Measurements from ENCODE around the gene COPG1. TPM values are rescaled to one million over a fixed set of nuclear protein-coding genes. Genes with fewer than 3 reads are reported as not detected.

Gene COPG1
- total and polyA plus RNA-seq, 2 donors (not counting 1 experiment from before 2014, with no cell fraction given) = 48.9 to 85.9 TPM

GRCh38 chr3:129323651-129324294, 74.4 kb downstream of the COPG1 start:
- Mint-ChIP-seq H3K4me1 (peaks cover 3% of the 10 kb centered on the region), H3K9me3 (ENCODE audit: insufficient read depth) (no peaks in the 10 kb centered on the region), H3K27me3 (peaks cover 5% of the 10 kb centered on the region), H3K27ac (no peak overlapping the region), H3K4me3 (no peak overlapping the region)
- ChIA-PET POLR2A (interaction anchor here (0.6 to 1.4 kb wide), 3 partner anchors 8 to 182 kb away, joined by 3 to 5 read pairs (median 3); partner anchors contain the start of gene COPG1), CTCF (interaction anchor here (0.6 to 5.5 kb wide), 14 partner anchors 9 to 445 kb away, joined by 3 to 41 read pairs (median 4); no protein-coding TSS in a partner anchor)
- Histone ChIP-seq H3K27ac (ENCODE audit: low read length in 2 of 2) (no peak overlapping the region), H3K79me2 (ENCODE audit: control insufficient read depth, insufficient read depth, low read length) (no peaks in the 10 kb centered on the region), H3K9ac (ENCODE audit: low read length) (no peak overlapping the region), H3K36me3 (replicated peaks in 1 of 2; ENCODE audit: control extremely low read depth in 1 of 2, control insufficient read depth in 1 of 2, extremely low read depth in 1 of 2, insufficient read depth in 2 of 2, low read length in 1 of 2) (no peaks in the 10 kb centered on the region), H3K27me3 (replicated peaks in 1 of 4; ENCODE audit: control extremely low read depth in 1 of 4, control insufficient read depth in 3 of 4, insufficient read depth in 4 of 4, low read length in 3 of 4) (peaks cover 0 to 12% (median 6%) of the 10 kb centered on the region in 4 experiments), H3K4me2 (replicated peaks; ENCODE audit: low read depth, low read length, poor library complexity, severe bottlenecking) (no peak overlapping the region), H3K9me3 (ENCODE audit: control extremely low read depth in 1 of 3, control insufficient read depth in 2 of 3, insufficient read depth in 1 of 3, low read length in 2 of 3) (no peaks in the 10 kb centered on the region), H2AFZ (ENCODE audit: insufficient read depth, low read depth, low read length, poor library complexity, severe bottlenecking) (no peak overlapping the region), H3K4me1 (ENCODE audit: control insufficient read depth in 2 of 2, insufficient read depth in 2 of 2, low read length in 2 of 2) (peaks cover 2 to 5% of the 10 kb centered on the region in 2 donors), H3K4me3 (ENCODE audit: control extremely low read depth in 1 of 5, extremely low read depth in 1 of 5, insufficient read depth in 1 of 5, low read depth in 2 of 5, low read length in 4 of 5) (no peak overlapping the region), H4K20me1 (ENCODE audit: control insufficient read depth, insufficient read depth, low read length, poor library complexity, severe bottlenecking) (no peaks in the 10 kb centered on the region)
- TF ChIP-seq CTCF (IDR thresholded peaks at IDR 0.05) = peak; percentile 50
- TF ChIP-seq EZH2 (IDR thresholded peaks at IDR 0.05; ENCODE audit: borderline replicate concordance, insufficient read depth, low read depth, low read length, poor library complexity, severe bottlenecking) = no peak
- peak; percentile 82 for ATAC-seq (ENCODE audit: low read depth)
- 72% methylated on average over 12 of the region's 12 CpGs for WGBS (ENCODE audit: insufficient coverage)
- peak; percentile 69 for DNase-seq
- intact Hi-C loops (cut with micrococcal nuclease) = loop anchor here (1.0 kb wide), 1 partner anchor 353 kb away; no protein-coding TSS in a partner anchor

- Histone ChIP-seq H3K79me2 (ENCODE audit: control insufficient read depth, insufficient read depth, low read length) (no peaks in the 10 kb centered on the region), H3K4me1 (ENCODE audit: control insufficient read depth in 2 of 2, insufficient read depth in 2 of 2, low read length in 2 of 2) (peaks cover 0 to 5% of the 10 kb centered on the region in 2 donors), H3K27ac (ENCODE audit: low read length in 2 of 2) (no peak overlapping the region), H3K9me3 (ENCODE audit: control extremely low read depth in 1 of 3, control insufficient read depth in 2 of 3, insufficient read depth in 1 of 3, low read length in 2 of 3) (peaks cover 0 to 2% (median 0%) of the 10 kb centered on the region in 3 donors), H3K9ac (ENCODE audit: low read length) (no peak overlapping the region), H3K4me2 (replicated peaks; ENCODE audit: low read depth, low read length, poor library complexity, severe bottlenecking) (no peak overlapping the region), H4K20me1 (ENCODE audit: control insufficient read depth, insufficient read depth, low read length, poor library complexity, severe bottlenecking) (no peaks in the 10 kb centered on the region), H2AFZ (ENCODE audit: insufficient read depth, low read depth, low read length, poor library complexity, severe bottlenecking) (no peak overlapping the region), H3K36me3 (replicated peaks in 1 of 2; ENCODE audit: control extremely low read depth in 1 of 2, control insufficient read depth in 1 of 2, extremely low read depth in 1 of 2, insufficient read depth in 2 of 2, low read length in 1 of 2) (no peaks in the 10 kb centered on the region), H3K4me3 (ENCODE audit: control extremely low read depth in 1 of 5, extremely low read depth in 1 of 5, insufficient read depth in 1 of 5, low read depth in 2 of 5, low read length in 4 of 5) (no peak overlapping the region), H3K27me3 (replicated peaks in 1 of 4; ENCODE audit: control extremely low read depth in 1 of 4, control insufficient read depth in 3 of 4, insufficient read depth in 4 of 4, low read length in 3 of 4) (peaks cover 0 to 7% (median 2%) of the 10 kb centered on the region in 4 experiments)
- CTCF ChIA-PET = interaction anchor here (1.2 to 5.5 kb wide), 3 partner anchors 33 to 354 kb away, joined by 3 to 41 read pairs (median 22); no protein-coding TSS in a partner anchor
- Mint-ChIP-seq H3K4me1 (peaks cover 3% of the 10 kb centered on the region), H3K27me3 (peaks cover under 1% of the 10 kb centered on the region), H3K27ac (no peak overlapping the region), H3K4me3 (no peak overlapping the region), H3K9me3 (ENCODE audit: insufficient read depth) (no peaks in the 10 kb centered on the region)
- intact Hi-C loops (cut with micrococcal nuclease) = loop anchor here (1.0 to 5.0 kb wide), 2 partner anchors 355 to 502 kb away; no protein-coding TSS in a partner anchor
- DNase-seq (no peak), ATAC-seq (ENCODE audit: low read depth) (no peak)
- WGBS (ENCODE audit: insufficient coverage) = 100% methylated on average over 10 of the region's 12 CpGs
- POLR2A ChIA-PET = no interaction called here
- no peak for TF ChIP-seq EZH2 (IDR thresholded peaks at IDR 0.05; ENCODE audit: borderline replicate concordance, insufficient read depth, low read depth, low read length, poor library complexity, severe bottlenecking)
- no peak for TF ChIP-seq CTCF (IDR thresholded peaks at IDR 0.05)
Observed at GRCh38 chr3:129324855-129325254, 75.4 kb downstream of the COPG1 start.
